Measurements from ENCODE around the gene LRP6. TPM values are rescaled to one million over a fixed set of nuclear protein-coding genes. Genes with fewer than 3 reads are reported as not detected.

LRP6 gene
- total and polyA plus RNA-seq, 2 experiments from 2014 or later: 29.1 to 73.8 TPM

DNA sequence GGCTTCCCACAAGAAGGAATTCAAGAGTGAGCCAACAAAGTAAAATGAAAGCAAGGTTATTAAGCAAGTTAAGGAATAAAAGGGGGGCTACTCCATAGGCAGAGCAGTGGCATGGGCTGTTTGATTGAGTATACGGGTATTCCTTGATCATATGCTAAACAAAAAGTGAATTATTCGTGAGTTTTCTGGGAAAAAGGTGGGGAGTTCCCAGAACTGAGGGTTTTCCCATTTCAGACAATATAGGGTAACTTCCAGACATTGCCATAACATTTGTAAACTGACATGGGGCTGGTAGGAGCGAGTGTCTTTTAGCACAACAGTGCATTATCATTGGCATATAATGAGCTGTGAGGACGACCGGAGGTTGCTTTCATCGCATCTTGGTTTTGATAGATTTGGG lies 198.1 kb downstream of the LRP6 start:
- no peaks in the 10 kb centered on the region for H3F3A ChIP-seq (replicated peaks; ENCODE audit: low read depth)
- TF ChIP-seq, protein P1, sequence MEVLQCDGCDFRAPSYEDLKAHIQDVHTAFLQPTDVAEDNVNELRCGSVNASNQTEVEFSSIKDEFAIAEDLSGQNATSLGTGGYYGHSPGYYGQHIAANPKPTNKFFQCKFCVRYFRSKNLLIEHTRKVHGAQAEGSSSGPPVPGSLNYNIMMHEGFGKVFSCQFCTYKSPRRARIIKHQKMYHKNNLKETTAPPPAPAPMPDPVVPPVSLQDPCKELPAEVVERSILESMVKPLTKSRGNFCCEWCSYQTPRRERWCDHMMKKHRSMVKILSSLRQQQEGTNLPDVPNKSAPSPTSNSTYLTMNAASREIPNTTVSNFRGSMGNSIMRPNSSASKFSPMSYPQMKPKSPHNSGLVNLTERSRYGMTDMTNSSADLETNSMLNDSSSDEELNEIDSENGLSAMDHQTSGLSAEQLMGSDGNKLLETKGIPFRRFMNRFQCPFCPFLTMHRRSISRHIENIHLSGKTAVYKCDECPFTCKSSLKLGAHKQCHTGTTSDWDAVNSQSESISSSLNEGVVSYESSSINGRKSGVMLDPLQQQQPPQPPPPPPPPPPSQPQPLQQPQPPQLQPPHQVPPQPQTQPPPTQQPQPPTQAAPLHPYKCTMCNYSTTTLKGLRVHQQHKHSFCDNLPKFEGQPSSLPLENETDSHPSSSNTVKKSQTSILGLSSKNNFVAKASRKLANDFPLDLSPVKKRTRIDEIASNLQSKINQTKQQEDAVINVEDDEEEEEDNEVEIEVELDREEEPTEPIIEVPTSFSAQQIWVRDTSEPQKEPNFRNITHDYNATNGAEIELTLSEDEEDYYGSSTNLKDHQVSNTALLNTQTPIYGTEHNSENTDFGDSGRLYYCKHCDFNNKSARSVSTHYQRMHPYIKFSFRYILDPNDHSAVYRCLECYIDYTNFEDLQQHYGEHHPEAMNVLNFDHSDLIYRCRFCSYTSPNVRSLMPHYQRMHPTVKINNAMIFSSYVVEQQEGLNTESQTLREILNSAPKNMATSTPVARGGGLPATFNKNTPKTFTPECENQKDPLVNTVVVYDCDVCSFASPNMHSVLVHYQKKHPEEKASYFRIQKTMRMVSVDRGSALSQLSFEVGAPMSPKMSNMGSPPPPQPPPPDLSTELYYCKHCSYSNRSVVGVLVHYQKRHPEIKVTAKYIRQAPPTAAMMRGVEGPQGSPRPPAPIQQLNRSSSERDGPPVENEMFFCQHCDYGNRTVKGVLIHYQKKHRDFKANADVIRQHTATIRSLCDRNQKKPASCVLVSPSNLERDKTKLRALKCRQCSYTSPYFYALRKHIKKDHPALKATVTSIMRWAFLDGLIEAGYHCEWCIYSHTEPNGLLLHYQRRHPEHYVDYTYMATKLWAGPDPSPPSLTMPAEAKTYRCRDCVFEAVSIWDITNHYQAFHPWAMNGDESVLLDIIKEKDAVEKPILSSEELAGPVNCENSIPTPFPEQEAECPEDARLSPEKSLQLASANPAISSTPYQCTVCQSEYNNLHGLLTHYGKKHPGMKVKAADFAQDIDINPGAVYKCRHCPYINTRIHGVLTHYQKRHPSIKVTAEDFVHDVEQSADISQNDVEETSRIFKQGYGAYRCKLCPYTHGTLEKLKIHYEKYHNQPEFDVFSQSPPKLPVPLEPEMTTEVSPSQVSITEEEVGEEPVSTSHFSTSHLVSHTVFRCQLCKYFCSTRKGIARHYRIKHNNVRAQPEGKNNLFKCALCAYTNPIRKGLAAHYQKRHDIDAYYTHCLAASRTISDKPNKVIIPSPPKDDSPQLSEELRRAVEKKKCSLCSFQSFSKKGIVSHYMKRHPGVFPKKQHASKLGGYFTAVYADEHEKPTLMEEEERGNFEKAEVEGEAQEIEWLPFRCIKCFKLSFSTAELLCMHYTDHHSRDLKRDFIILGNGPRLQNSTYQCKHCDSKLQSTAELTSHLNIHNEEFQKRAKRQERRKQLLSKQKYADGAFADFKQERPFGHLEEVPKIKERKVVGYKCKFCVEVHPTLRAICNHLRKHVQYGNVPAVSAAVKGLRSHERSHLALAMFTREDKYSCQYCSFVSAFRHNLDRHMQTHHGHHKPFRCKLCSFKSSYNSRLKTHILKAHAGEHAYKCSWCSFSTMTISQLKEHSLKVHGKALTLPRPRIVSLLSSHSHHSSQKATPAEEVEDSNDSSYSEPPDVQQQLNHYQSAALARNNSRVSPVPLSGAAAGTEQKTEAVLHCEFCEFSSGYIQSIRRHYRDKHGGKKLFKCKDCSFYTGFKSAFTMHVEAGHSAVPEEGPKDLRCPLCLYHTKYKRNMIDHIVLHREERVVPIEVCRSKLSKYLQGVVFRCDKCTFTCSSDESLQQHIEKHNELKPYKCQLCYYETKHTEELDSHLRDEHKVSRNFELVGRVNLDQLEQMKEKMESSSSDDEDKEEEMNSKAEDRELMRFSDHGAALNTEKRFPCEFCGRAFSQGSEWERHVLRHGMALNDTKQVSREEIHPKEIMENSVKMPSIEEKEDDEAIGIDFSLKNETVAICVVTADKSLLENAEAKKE (CRISPR knock-in tag; IDR thresholded peaks at IDR 0.05): no peak
- TF ChIP-seq, protein P2, sequence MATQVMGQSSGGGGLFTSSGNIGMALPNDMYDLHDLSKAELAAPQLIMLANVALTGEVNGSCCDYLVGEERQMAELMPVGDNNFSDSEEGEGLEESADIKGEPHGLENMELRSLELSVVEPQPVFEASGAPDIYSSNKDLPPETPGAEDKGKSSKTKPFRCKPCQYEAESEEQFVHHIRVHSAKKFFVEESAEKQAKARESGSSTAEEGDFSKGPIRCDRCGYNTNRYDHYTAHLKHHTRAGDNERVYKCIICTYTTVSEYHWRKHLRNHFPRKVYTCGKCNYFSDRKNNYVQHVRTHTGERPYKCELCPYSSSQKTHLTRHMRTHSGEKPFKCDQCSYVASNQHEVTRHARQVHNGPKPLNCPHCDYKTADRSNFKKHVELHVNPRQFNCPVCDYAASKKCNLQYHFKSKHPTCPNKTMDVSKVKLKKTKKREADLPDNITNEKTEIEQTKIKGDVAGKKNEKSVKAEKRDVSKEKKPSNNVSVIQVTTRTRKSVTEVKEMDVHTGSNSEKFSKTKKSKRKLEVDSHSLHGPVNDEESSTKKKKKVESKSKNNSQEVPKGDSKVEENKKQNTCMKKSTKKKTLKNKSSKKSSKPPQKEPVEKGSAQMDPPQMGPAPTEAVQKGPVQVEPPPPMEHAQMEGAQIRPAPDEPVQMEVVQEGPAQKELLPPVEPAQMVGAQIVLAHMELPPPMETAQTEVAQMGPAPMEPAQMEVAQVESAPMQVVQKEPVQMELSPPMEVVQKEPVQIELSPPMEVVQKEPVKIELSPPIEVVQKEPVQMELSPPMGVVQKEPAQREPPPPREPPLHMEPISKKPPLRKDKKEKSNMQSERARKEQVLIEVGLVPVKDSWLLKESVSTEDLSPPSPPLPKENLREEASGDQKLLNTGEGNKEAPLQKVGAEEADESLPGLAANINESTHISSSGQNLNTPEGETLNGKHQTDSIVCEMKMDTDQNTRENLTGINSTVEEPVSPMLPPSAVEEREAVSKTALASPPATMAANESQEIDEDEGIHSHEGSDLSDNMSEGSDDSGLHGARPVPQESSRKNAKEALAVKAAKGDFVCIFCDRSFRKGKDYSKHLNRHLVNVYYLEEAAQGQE (IDR thresholded peaks at IDR 0.05; ENCODE audit: unreplicated experiment): no peak
- TF ChIP-seq CREB1 (CRISPR knock-in tag; IDR thresholded peaks at IDR 0.05; ENCODE audit: low read depth) (no peak), JUNB (IDR thresholded peaks at IDR 0.05; ENCODE audit: unreplicated experiment) (no peak), CTCF (conservative IDR thresholded peaks at IDR 0.05; ENCODE audit: low read depth in 2 of 2) (no peak), STAT1 (IDR thresholded peaks at IDR 0.05; ENCODE audit: unreplicated experiment) (no peak), POLR2AphosphoS5 (IDR thresholded peaks at IDR 0.05; ENCODE audit: low read depth) (no peak), EZH2phosphoT487 (IDR thresholded peaks at IDR 0.05; ENCODE audit: unreplicated experiment) (no peak), ETS1 (IDR thresholded peaks at IDR 0.05) (no peak), ZNF331 (CRISPR knock-in tag; IDR thresholded peaks at IDR 0.05; ENCODE audit: low read depth) (no peak), EZH2 (IDR thresholded peaks at IDR 0.05; ENCODE audit: low read depth, unreplicated experiment) (no peak), ZNF114 (CRISPR knock-in tag; IDR thresholded peaks at IDR 0.05) (no peak), NANOG (IDR thresholded peaks at IDR 0.05; ENCODE audit: borderline replicate concordance) (no peak)
- no peak overlapping the region for H3K4me2 ChIP-seq
- no peak overlapping the region for H3K4me3 ChIP-seq
- H3K9me3 Mint-ChIP-seq: no peaks in the 10 kb centered on the region
- H3K9me2 ChIP-seq (ENCODE audit: insufficient read depth): no peaks in the 10 kb centered on the region
- H3K4me1 ChIP-seq (ENCODE audit: insufficient read depth): peaks cover 6% of the 10 kb centered on the region
- no peak overlapping the region for H2AFZ ChIP-seq
- H3K27ac ChIP-seq (ENCODE audit: low read depth): no peak overlapping the region
- no peaks in the 10 kb centered on the region for H3K36me3 Mint-ChIP-seq (ENCODE audit: low read depth)
- no peaks in the 10 kb centered on the region for H3K79me2 ChIP-seq (replicated peaks; ENCODE audit: insufficient read depth)
- DNase-seq (ENCODE audit: low spot score) (no peak), ATAC-seq (no peak)
- H3K27me3 Mint-ChIP-seq (ENCODE audit: insufficient read depth, low read depth, poor library complexity): peaks cover 7% of the 10 kb centered on the region
- peaks cover 33% of the 10 kb centered on the region for H3K4me1 Mint-ChIP-seq
- no peaks in the 10 kb centered on the region for H3K27me3 ChIP-seq (ENCODE audit: insufficient read depth)
- H3K36me3 ChIP-seq (ENCODE audit: insufficient read depth): no peaks in the 10 kb centered on the region
- H4K20me1 ChIP-seq (replicated peaks; ENCODE audit: insufficient read depth): no peaks in the 10 kb centered on the region
- no peak overlapping the region for H3K27ac Mint-ChIP-seq
- no peak overlapping the region for H3K4me3 Mint-ChIP-seq
